ENCODE results near the gene SERPINB11. TPM values are rescaled to one million over a fixed set of nuclear protein-coding genes. Genes with fewer than 3 reads are reported as not detected.
"Not testable (repeated sequence)": the region's sequence is repeated elsewhere in the genome, so short reads cannot be mapped to it uniquely, and the experiment has no call there.

The SERPINB11 gene
- not detected in 2 replicates for total RNA-seq
- long read RNA-seq: 0 reads

GRCh38 chr18:63702660-63703059 is at the start of gene SERPINB11:
SERPINB11 (plus strand) TSS chr18:63702960; CDS start chr18:63710194, 7,234 bp downstream.
- Mint-ChIP-seq H3K4me1 (ENCODE audit: unreplicated experiment) (no peaks in the 10 kb centered on the region), H3K9me3 (ENCODE audit: unreplicated experiment) (no peaks in the 10 kb centered on the region), H3K36me3 (ENCODE audit: unreplicated experiment) (no peaks in the 10 kb centered on the region), H3K27ac (ENCODE audit: unreplicated experiment) (no peak within 1 kb of the TSS), H3K4me3 (ENCODE audit: unreplicated experiment) (no peak within 1 kb of the TSS), H3K27me3 (ENCODE audit: unreplicated experiment) (peaks cover 2% of the 10 kb centered on the region)
- no peak for DNase-seq (ENCODE audit: extremely low spot score, unreplicated experiment)
- no peak for TF ChIP-seq CTCF (IDR thresholded peaks at IDR 0.05)

- H3K36me3 Mint-ChIP-seq (ENCODE audit: unreplicated experiment); H3K9me3 Mint-ChIP-seq (ENCODE audit: unreplicated experiment); DNase-seq (ENCODE audit: extremely low spot score, unreplicated experiment); H3K4me1 Mint-ChIP-seq (ENCODE audit: unreplicated experiment); H3K4me3 Mint-ChIP-seq (ENCODE audit: unreplicated experiment); H3K27ac Mint-ChIP-seq (ENCODE audit: unreplicated experiment); H3K27me3 Mint-ChIP-seq (ENCODE audit: unreplicated experiment): not testable (repeated sequence)
These were observed 43.8 kb upstream of the SERPINB11 start for GRCh38 chr18:63658920-63659319.

- H3K9me3 Mint-ChIP-seq (ENCODE audit: unreplicated experiment); DNase-seq (ENCODE audit: extremely low spot score, unreplicated experiment); H3K27me3 Mint-ChIP-seq (ENCODE audit: unreplicated experiment); H3K27ac Mint-ChIP-seq (ENCODE audit: unreplicated experiment); H3K4me1 Mint-ChIP-seq (ENCODE audit: unreplicated experiment); H3K4me3 Mint-ChIP-seq (ENCODE audit: unreplicated experiment); H3K36me3 Mint-ChIP-seq (ENCODE audit: unreplicated experiment): not testable (repeated sequence)
These were observed 41.0 kb upstream of the SERPINB11 start, which contains the start of gene SERPINB3 for GRCh38 chr18:63661750-63662149. SERPINB3 (minus strand) TSS chr18:63661893; CDS start chr18:63661216, 677 bp downstream.

- no peak for DNase-seq (ENCODE audit: extremely low spot score, unreplicated experiment)
- no peak for TF ChIP-seq CTCF (IDR thresholded peaks at IDR 0.05)
- Mint-ChIP-seq H3K27ac (ENCODE audit: unreplicated experiment) (no peak overlapping the region), H3K36me3 (ENCODE audit: unreplicated experiment) (no peaks in the 10 kb centered on the region), H3K9me3 (ENCODE audit: unreplicated experiment) (no peaks in the 10 kb centered on the region), H3K4me1 (ENCODE audit: unreplicated experiment) (no peaks in the 10 kb centered on the region), H3K4me3 (ENCODE audit: unreplicated experiment) (no peak overlapping the region), H3K27me3 (ENCODE audit: unreplicated experiment) (peaks cover 3% of the 10 kb centered on the region)
These were observed 38.2 kb upstream of the SERPINB11 start for GRCh38 chr18:63664571-63664970.

- Mint-ChIP-seq H3K27me3 (ENCODE audit: unreplicated experiment) (peaks cover 27% of the 10 kb centered on the region), H3K36me3 (ENCODE audit: unreplicated experiment) (no peaks in the 10 kb centered on the region), H3K4me1 (ENCODE audit: unreplicated experiment) (no peaks in the 10 kb centered on the region), H3K9me3 (ENCODE audit: unreplicated experiment) (no peaks in the 10 kb centered on the region), H3K27ac (ENCODE audit: unreplicated experiment) (no peak overlapping the region), H3K4me3 (ENCODE audit: unreplicated experiment) (no peak overlapping the region)
- TF ChIP-seq CTCF (IDR thresholded peaks at IDR 0.05): no peak
- no peak for DNase-seq (ENCODE audit: extremely low spot score, unreplicated experiment)
These were observed 26.0 kb upstream of the SERPINB11 start for GRCh38 chr18:63676526-63677323.

- H3K36me3 Mint-ChIP-seq (ENCODE audit: unreplicated experiment): no peaks in the 10 kb centered on the region
- H3K9me3 Mint-ChIP-seq (ENCODE audit: unreplicated experiment): no peaks in the 10 kb centered on the region
These were observed 25.1 kb upstream of the SERPINB11 start for GRCh38 chr18:63677500-63678225.

More at GRCh38 chr18:63677500-63678225, 25.1 kb upstream of the SERPINB11 start:
- no peak for TF ChIP-seq CTCF (IDR thresholded peaks at IDR 0.05)
- Mint-ChIP-seq H3K27ac (ENCODE audit: unreplicated experiment) (no peak overlapping the region), H3K27me3 (ENCODE audit: unreplicated experiment) (peaks cover 25% of the 10 kb centered on the region), H3K4me1 (ENCODE audit: unreplicated experiment) (no peaks in the 10 kb centered on the region), H3K4me3 (ENCODE audit: unreplicated experiment) (no peak overlapping the region)
- DNase-seq (ENCODE audit: extremely low spot score, unreplicated experiment): no peak

Measured in osteocyte (in vitro differentiated cells).